ENCODE data around the gene HRH3. TPM values are rescaled to one million over a fixed set of nuclear protein-coding genes. Genes with fewer than 3 reads are reported as not detected.
A peak's percentile ranks its signal among the peaks of the same experiment; 100 is the strongest.

HRH3 gene
- total RNA-seq, 3 donors from 2014 or later (not counting 1 experiment from before 2014, with no cell fraction given): not detected

DNA sequence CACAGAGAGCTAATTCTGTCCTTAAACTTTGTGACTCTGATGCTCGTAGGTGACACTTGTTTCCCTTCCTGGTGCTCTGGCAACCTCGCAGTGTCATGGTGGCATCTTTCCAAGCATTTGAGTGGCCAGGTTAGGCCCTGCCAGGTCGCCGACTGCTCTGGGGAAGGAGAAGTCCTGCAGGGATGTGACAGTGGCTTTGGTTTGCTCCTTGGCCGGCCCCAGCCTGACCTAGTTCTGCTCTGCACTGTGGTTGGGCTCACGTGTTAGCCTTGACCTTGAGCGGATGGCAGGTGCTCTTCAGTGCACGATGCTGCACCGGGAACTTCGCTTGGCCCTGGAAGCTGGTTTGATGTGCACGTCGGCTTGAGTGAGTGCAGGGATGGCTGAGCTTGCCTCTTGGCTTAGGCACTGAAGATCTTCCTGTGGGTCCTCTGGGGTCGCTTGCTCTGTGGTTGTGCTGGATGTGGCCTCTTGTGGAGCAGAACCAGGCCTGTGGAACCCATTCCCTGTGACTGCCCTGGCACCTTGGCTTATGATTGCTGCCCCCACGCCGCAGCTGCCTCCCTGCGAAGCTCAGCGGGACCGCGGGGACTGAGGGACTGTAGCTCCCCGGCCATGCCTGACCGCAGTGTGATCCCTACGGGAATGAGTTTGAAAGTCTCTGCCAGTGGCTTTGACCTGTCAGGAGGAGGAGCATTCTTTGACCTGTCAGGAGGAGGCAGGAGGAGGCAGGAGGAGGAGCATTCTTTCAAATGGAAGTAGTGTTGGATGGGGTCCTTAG lies 27.0 kb upstream of the HRH3 start:
- Histone ChIP-seq H3K27ac (ENCODE audit: low read length) (no peak overlapping the region), H3K36me3 (ENCODE audit: control insufficient read depth, insufficient read depth, low read length) (peaks cover 9% of the 10 kb centered on the region), H3K4me3 (ENCODE audit: low read length) (no peak overlapping the region), H3K27me3 (ENCODE audit: control insufficient read depth, insufficient read depth, low read length) (no peaks in the 10 kb centered on the region), H3K9me3 (ENCODE audit: control insufficient read depth, insufficient read depth, low read length) (no peaks in the 10 kb centered on the region), H3K4me1 (ENCODE audit: control insufficient read depth, insufficient read depth, low read length) (peaks cover 52% of the 10 kb centered on the region)
- Mint-ChIP-seq H3K4me1 (peaks cover 54 to 62% of the 10 kb centered on the region in 2 donors), H3K4me3 (peak overlapping the region; percentile 87), H3K27ac (peak overlapping the region; percentile 20 to 86), H3K27me3 (ENCODE audit: low read depth in 2 of 2) (no peaks in the 10 kb centered on the region), H3K9me3 (no peaks in the 10 kb centered on the region), H3K36me3 (no peaks in the 10 kb centered on the region)
- DNase-seq: no peak
- intact Hi-C loops (cut with micrococcal nuclease): no loop called here
- 72% methylated on average over 22 of the region's 22 CpGs for WGBS (ENCODE audit: insufficient coverage)
- peak in 1 of 3 donors; percentile 10 for ATAC-seq
- TF ChIP-seq, protein P1, sequence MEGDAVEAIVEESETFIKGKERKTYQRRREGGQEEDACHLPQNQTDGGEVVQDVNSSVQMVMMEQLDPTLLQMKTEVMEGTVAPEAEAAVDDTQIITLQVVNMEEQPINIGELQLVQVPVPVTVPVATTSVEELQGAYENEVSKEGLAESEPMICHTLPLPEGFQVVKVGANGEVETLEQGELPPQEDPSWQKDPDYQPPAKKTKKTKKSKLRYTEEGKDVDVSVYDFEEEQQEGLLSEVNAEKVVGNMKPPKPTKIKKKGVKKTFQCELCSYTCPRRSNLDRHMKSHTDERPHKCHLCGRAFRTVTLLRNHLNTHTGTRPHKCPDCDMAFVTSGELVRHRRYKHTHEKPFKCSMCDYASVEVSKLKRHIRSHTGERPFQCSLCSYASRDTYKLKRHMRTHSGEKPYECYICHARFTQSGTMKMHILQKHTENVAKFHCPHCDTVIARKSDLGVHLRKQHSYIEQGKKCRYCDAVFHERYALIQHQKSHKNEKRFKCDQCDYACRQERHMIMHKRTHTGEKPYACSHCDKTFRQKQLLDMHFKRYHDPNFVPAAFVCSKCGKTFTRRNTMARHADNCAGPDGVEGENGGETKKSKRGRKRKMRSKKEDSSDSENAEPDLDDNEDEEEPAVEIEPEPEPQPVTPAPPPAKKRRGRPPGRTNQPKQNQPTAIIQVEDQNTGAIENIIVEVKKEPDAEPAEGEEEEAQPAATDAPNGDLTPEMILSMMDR (IDR thresholded peaks at IDR 0.05): no peak

DNA sequence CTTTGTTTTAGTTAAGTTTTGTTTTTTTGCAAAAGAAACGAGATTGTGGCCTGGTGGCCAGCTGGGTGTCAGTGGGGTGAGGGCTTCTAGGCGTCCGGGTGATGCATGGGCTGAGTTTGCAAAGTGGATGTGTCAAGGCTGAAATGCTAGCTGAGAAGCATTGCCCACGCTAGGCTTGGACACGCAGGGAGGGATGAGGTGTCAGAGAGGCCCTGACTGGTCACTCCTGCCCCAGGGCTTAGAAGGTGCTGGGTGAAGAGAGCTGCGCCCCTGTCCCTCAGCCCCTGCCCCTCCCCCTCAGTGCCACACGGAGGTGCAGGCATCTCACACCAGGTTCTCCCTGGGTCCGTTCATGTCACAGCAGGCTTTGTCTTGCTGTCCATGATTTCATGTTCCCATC lies 26.4 kb upstream of the HRH3 start:
- H3K27ac ChIP-seq (ENCODE audit: low read length): no peak overlapping the region
- Mint-ChIP-seq H3K9me3 (no peaks in the 10 kb centered on the region), H3K36me3 (no peaks in the 10 kb centered on the region), H3K4me1 (peaks cover 60 to 66% of the 10 kb centered on the region in 2 donors), H3K4me3 (peak overlapping the region; percentile 87), H3K27me3 (ENCODE audit: low read depth in 2 of 2) (no peaks in the 10 kb centered on the region), H3K27ac (peak overlapping the region; percentile 16 to 86)
- TF ChIP-seq, protein P1 (IDR thresholded peaks at IDR 0.05): no peak
- ATAC-seq (peak in 1 of 3 donors; percentile 45), DNase-seq (no peak)
- H3K4me3 ChIP-seq (ENCODE audit: low read length): no peak overlapping the region
- peaks cover 54% of the 10 kb centered on the region for H3K4me1 ChIP-seq (ENCODE audit: control insufficient read depth, insufficient read depth, low read length)
- no peaks in the 10 kb centered on the region for H3K9me3 ChIP-seq (ENCODE audit: control insufficient read depth, insufficient read depth, low read length)
- WGBS (ENCODE audit: insufficient coverage): 67% methylated on average over 8 of the region's 8 CpGs
- no peaks in the 10 kb centered on the region for H3K27me3 ChIP-seq (ENCODE audit: control insufficient read depth, insufficient read depth, low read length)
- intact Hi-C loops (cut with micrococcal nuclease): no loop called here
- H3K36me3 ChIP-seq (ENCODE audit: control insufficient read depth, insufficient read depth, low read length): peaks cover 10% of the 10 kb centered on the region

DNA sequence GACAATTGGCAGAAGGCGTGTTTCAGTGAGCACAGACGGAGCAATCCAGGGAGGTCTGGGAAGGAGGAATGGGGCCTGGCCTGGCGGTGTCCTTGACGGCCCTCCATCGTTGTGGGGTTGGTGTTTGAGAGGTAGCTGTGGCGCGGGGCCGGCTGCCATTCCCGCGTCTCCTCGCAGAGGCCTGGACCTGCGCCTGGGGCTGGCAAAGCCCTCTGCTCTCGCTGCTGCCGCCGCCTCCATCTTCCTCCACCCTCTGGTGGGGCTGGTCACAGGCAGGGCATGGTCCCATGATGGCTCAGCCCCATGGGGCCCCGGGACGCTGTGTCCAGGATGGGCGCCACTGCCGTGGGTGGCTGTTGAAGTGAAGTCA lies 25.8 kb upstream of the HRH3 start:
- WGBS (ENCODE audit: insufficient coverage): 92% methylated on average over 19 of the region's 19 CpGs
- DNase-seq: no peak
- H3K36me3 Mint-ChIP-seq: no peaks in the 10 kb centered on the region
- Histone ChIP-seq H3K27ac (ENCODE audit: low read length) (peak overlapping the region; percentile 13), H3K9me3 (ENCODE audit: control insufficient read depth, insufficient read depth, low read length) (no peaks in the 10 kb centered on the region), H3K4me1 (ENCODE audit: control insufficient read depth, insufficient read depth, low read length) (peaks cover 57% of the 10 kb centered on the region), H3K27me3 (ENCODE audit: control insufficient read depth, insufficient read depth, low read length) (no peaks in the 10 kb centered on the region), H3K4me3 (ENCODE audit: low read length) (no peak overlapping the region), H3K36me3 (ENCODE audit: control insufficient read depth, insufficient read depth, low read length) (peaks cover 10% of the 10 kb centered on the region)
- peak in 1 of 3 donors; percentile 9 for ATAC-seq
- TF ChIP-seq, protein P1 (IDR thresholded peaks at IDR 0.05): no peak
- peak overlapping the region; percentile 87 for H3K4me3 Mint-ChIP-seq
- H3K9me3 Mint-ChIP-seq: no peaks in the 10 kb centered on the region
- peaks cover 62 to 69% of the 10 kb centered on the region in 2 donors for H3K4me1 Mint-ChIP-seq
- H3K27me3 Mint-ChIP-seq (ENCODE audit: low read depth in 2 of 2): no peaks in the 10 kb centered on the region
- intact Hi-C loops (cut with micrococcal nuclease): no loop called here
- H3K27ac Mint-ChIP-seq: peak overlapping the region; percentile 16 to 86

Data from natural killer cell (primary cell).